Astrocyte (in vitro differentiated cells and primary cell): Measurements from ENCODE around the gene SDK1. TPM values are rescaled to one million over a fixed set of nuclear protein-coding genes. Genes with fewer than 3 reads are reported as not detected.

ENCODE experiments used
- DNase-seq: peaks from one replicate; pipeline ENCODE4 v3.0.0-alpha.2; 2010; ENCODE audit warnings: low read depth
- FAIRE-seq: peaks from 2 replicates; lab custom pipeline; 2011; peaks lifted over from hg19 to GRCh38; lab: Jason Lieb, UNC
- H2AFZ ChIP-seq: 2 replicates; pipeline ENCODE4 v1.6.0; 2012; ENCODE audit warnings: low read depth, low read length, inconsistent platforms
- H3K27ac ChIP-seq: 2 replicates; pipeline ENCODE4 v1.5.1; 2011; ENCODE audit warnings: low read depth, low read length, inconsistent platforms
- H3K27me3 ChIP-seq: 2 replicates; pipeline ENCODE4 v1.6.0; 2011; ENCODE audit warnings: low read length, inconsistent platforms; ENCODE audit not compliant: insufficient read depth
- H3K36me3 ChIP-seq: 2 replicates; pipeline ENCODE4 v1.5.1; 2011; ENCODE audit warnings: low read length, inconsistent platforms; ENCODE audit not compliant: insufficient read depth
- H3K4me1 ChIP-seq: 2 replicates; pipeline ENCODE4 v1.5.1; 2011; ENCODE audit warnings: low read length, inconsistent platforms; ENCODE audit not compliant: insufficient read depth
- H3K4me2 ChIP-seq: 2 replicates; pipeline ENCODE4 v1.6.0; 2012; ENCODE audit warnings: low read length, inconsistent platforms
- H3K4me3 ChIP-seq: 2 replicates; pipeline ENCODE4 v1.5.1; 2011; ENCODE audit warnings: low read depth, mild to moderate bottlenecking, low read length, inconsistent platforms; ENCODE audit not compliant: insufficient read depth
- H3K79me2 ChIP-seq: 2 replicates; pipeline ENCODE4 v1.6.0; 2012; ENCODE audit warnings: mild to moderate bottlenecking, low read length, inconsistent platforms; ENCODE audit not compliant: insufficient read depth
- H3K9ac ChIP-seq: 2 replicates; pipeline ENCODE4 v1.6.0; 2012; ENCODE audit warnings: mild to moderate bottlenecking, low read length, inconsistent platforms
- H3K9me3 ChIP-seq: 2 replicates; pipeline ENCODE4 v1.5.1; 2012; ENCODE audit warnings: low read depth, mild to moderate bottlenecking, low read length, inconsistent platforms; ENCODE audit not compliant: insufficient read depth
- H4K20me1 ChIP-seq: 2 replicates; pipeline ENCODE4 v1.6.0; 2012; ENCODE audit warnings: low read length, inconsistent platforms; ENCODE audit not compliant: insufficient read depth
- H3K27ac Mint-ChIP-seq: one replicate; pipeline ENCODE4 v1.8.0; 2021; ENCODE audit warnings: mild to moderate bottlenecking, mixed read lengths; ENCODE audit not compliant: unreplicated experiment
- H3K27me3 Mint-ChIP-seq: one replicate; pipeline ENCODE4 v1.8.0; 2021; ENCODE audit warnings: low read depth, mixed read lengths; ENCODE audit not compliant: unreplicated experiment
- H3K36me3 Mint-ChIP-seq: one replicate; pipeline ENCODE4 v1.8.0; 2021; ENCODE audit warnings: low read depth, mixed read lengths; ENCODE audit not compliant: unreplicated experiment
- H3K4me1 Mint-ChIP-seq: one replicate; pipeline ENCODE4 v1.8.0; 2021; ENCODE audit warnings: low read depth, mixed read lengths; ENCODE audit not compliant: unreplicated experiment
- H3K4me3 Mint-ChIP-seq: one replicate; pipeline ENCODE4 v1.8.0; 2021; ENCODE audit warnings: mild to moderate bottlenecking, moderate library complexity, mixed read lengths; ENCODE audit not compliant: unreplicated experiment
- H3K9me3 Mint-ChIP-seq: one replicate; pipeline ENCODE4 v1.8.0; 2021; ENCODE audit warnings: mild to moderate bottlenecking, mixed read lengths; ENCODE audit not compliant: unreplicated experiment
- CTCF ChIP-seq: IDR thresholded peaks from 2 replicates; pipeline ENCODE4 v1.5.1; 2011; ENCODE audit warnings: low read depth, mild to moderate bottlenecking, inconsistent platforms, low read length, moderate library complexity; ENCODE audit not compliant: insufficient read depth
- EZH2 ChIP-seq: IDR thresholded peaks from 2 replicates; pipeline ENCODE4 v1.6.1; 2012; ENCODE audit warnings: mild to moderate bottlenecking, low read length, inconsistent platforms; ENCODE audit not compliant: insufficient read depth
- total RNA-seq: library from RNA; stranded (reverse); gene quantifications from 2 replicates; pipeline ENCODE4 v1.2.1, GENCODE V29; 2021

Gene SDK1
- total RNA-seq, 1 donor from 2014 or later: 4.2 TPM

GRCh38 chr7:4097001-4097609 is 796.1 kb downstream of the SDK1 start:
- H3K27ac Mint-ChIP-seq: no peak overlapping the region
- H3K27me3 Mint-ChIP-seq: peaks cover 25% of the 10 kb centered on the region
- no peak for TF ChIP-seq CTCF
- TF ChIP-seq EZH2: no peak
- Histone ChIP-seq H3K79me2 (no peaks in the 10 kb centered on the region), H2AFZ (no peak overlapping the region), H3K9me3 (no peaks in the 10 kb centered on the region), H3K36me3 (no peaks in the 10 kb centered on the region), H3K4me2 (no peak overlapping the region), H4K20me1 (no peaks in the 10 kb centered on the region), H3K9ac (no peak overlapping the region), H3K27me3 (no peaks in the 10 kb centered on the region), H3K4me3 (no peak overlapping the region), H3K4me1 (no peaks in the 10 kb centered on the region), H3K27ac (no peak overlapping the region)
- no peak for DNase-seq
- no peaks in the 10 kb centered on the region for H3K9me3 Mint-ChIP-seq
- H3K4me1 Mint-ChIP-seq: no peaks in the 10 kb centered on the region
- no peak for FAIRE-seq
- no peaks in the 10 kb centered on the region for H3K36me3 Mint-ChIP-seq
- no peak overlapping the region for H3K4me3 Mint-ChIP-seq

- Histone ChIP-seq H3K4me1 (no peaks in the 10 kb centered on the region), H3K9ac (no peak overlapping the region), H3K4me2 (no peak overlapping the region), H3K27ac (no peak overlapping the region), H4K20me1 (no peaks in the 10 kb centered on the region), H2AFZ (no peak overlapping the region), H3K27me3 (no peaks in the 10 kb centered on the region), H3K36me3 (no peaks in the 10 kb centered on the region), H3K9me3 (no peaks in the 10 kb centered on the region), H3K4me3 (no peak overlapping the region), H3K79me2 (no peaks in the 10 kb centered on the region)
- FAIRE-seq: no peak
- no peak for TF ChIP-seq EZH2
- no peak for TF ChIP-seq CTCF
- Mint-ChIP-seq H3K36me3 (no peaks in the 10 kb centered on the region), H3K4me1 (no peaks in the 10 kb centered on the region), H3K4me3 (no peak overlapping the region), H3K27me3 (peaks cover 25% of the 10 kb centered on the region), H3K9me3 (no peaks in the 10 kb centered on the region), H3K27ac (no peak overlapping the region)
- DNase-seq: no peak
These were observed 797.1 kb downstream of the SDK1 start for GRCh38 chr7:4098169-4098568.

GRCh38 chr7:4099651-4100050 is 798.6 kb downstream of the SDK1 start:
- Histone ChIP-seq H3K4me3 (no peak overlapping the region), H3K9me3 (no peaks in the 10 kb centered on the region), H3K4me2 (no peak overlapping the region), H3K36me3 (no peaks in the 10 kb centered on the region), H2AFZ (no peak overlapping the region), H3K9ac (no peak overlapping the region), H3K79me2 (no peaks in the 10 kb centered on the region), H4K20me1 (no peaks in the 10 kb centered on the region), H3K27ac (no peak overlapping the region), H3K4me1 (no peaks in the 10 kb centered on the region), H3K27me3 (no peaks in the 10 kb centered on the region)
- Mint-ChIP-seq H3K36me3 (no peaks in the 10 kb centered on the region), H3K27ac (no peak overlapping the region), H3K4me1 (peaks cover 2% of the 10 kb centered on the region), H3K27me3 (peaks cover 21% of the 10 kb centered on the region), H3K4me3 (no peak overlapping the region), H3K9me3 (no peaks in the 10 kb centered on the region)
- FAIRE-seq (no peak), DNase-seq (no peak)
- TF ChIP-seq EZH2 (no peak), CTCF (no peak)
